NT2/D1 (cell line): ENCODE data around the gene MYB.

Experiments used
- SUZ12 ChIP-seq: IDR thresholded peaks from 2 replicates; pipeline ENCODE4 v1.6.1; 2011; ENCODE audit not compliant: insufficient read length, insufficient read depth; ENCODE audit errors: extremely low read depth
- YY1 ChIP-seq: IDR thresholded peaks from 2 replicates; pipeline ENCODE4 v1.6.1; 2011; ENCODE audit not compliant: insufficient read length, insufficient read depth
- ZNF274 ChIP-seq: IDR thresholded peaks from 2 replicates; pipeline ENCODE4 v1.6.1; 2011; ENCODE audit warnings: mild to moderate bottlenecking, low read depth, low read length

DNA sequence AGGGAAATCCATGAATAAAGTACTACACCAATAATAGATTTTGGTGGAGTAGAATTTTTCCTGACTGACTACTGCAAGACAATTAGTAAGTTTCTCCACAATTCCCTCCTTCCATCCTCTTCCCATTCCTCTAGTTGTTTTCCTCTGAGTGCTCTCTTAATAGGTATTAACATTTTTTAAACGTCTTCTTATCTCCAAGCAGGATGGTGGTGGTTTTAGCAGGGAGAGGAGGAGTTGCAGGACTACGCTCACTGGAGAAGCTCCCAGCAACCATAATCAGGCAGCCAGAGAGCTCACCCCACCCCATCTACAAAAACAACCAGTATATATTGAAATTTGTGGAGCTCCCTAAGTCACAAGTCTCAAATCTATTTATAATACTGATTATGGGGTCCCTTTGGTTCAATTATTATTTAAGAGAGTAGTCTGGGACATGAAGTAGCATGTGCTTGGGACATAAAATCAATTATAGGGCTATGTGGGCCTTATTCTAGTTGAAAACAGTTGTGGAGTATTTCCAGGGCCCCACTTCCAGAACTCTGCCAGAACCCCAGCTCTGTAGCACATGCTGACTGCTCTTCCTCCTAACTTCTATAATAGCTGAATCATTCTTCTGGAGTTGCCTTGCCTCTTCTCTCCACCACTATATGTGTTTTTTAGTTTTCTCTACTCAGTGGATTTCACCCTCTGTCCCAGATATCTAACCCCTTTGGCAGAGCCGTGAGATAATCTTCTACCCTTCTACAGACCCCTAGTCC lies 49.8 kb downstream of the MYB start:
- TF ChIP-seq ZNF274 = no peak
- no peak for TF ChIP-seq YY1
- TF ChIP-seq SUZ12 = no peak
